Psoas muscle (tissue), 8 donors: Measurements from ENCODE around the gene DDX4. TPM values are rescaled to one million over a fixed set of nuclear protein-coding genes. Genes with fewer than 3 reads are reported as not detected.
"Not testable (repeated sequence)": the region's sequence is repeated elsewhere in the genome, so short reads cannot be mapped to it uniquely, and the experiment has no call there.

Source experiments
- ATAC-seq, 4 donors: fragments of 200-7000 bp; cut with Tn5 transposase; one replicate each; pipeline ENCODE4 v1.9.1; 2020; ENCODE audit warnings: moderate library complexity in 3 of 4, mild to moderate bottlenecking in 2 of 4
- DNase-seq, 2 donors: peaks; one replicate each; pipeline ENCODE4 v3.0.0-alpha.2; 2020
- H3K27ac ChIP-seq: fragments of 200-600 bp; one replicate; pipeline ENCODE4 v1.8.0; 2022
- H3K27me3 ChIP-seq, 3 donors: fragments of 200-600 bp in 1 of 3; one replicate each; pipeline versions ENCODE4 v1.6.1 to v1.8.0; 2013 to 2022; ENCODE audit warnings: low read length in 2 of 3, mild to moderate bottlenecking in 2 of 3, moderate library complexity in 1 of 3; ENCODE audit not compliant: insufficient read depth in 3 of 3
- H3K36me3 ChIP-seq, 2 donors: fragments of 200-600 bp in 1 of 2; one replicate each; pipeline versions ENCODE4 v1.6.1 to v1.8.0; 2013 to 2022; ENCODE audit warnings: low read depth in 1 of 2, mild to moderate bottlenecking in 1 of 2, moderate library complexity in 1 of 2; ENCODE audit not compliant: insufficient read depth in 1 of 2
- H3K4me1 ChIP-seq: fragments of 200-600 bp; one replicate; pipeline ENCODE4 v1.8.0; 2022
- H3K4me3 ChIP-seq: fragments of 200-600 bp; one replicate; pipeline ENCODE4 v1.8.0; 2022; ENCODE audit warnings: mild to moderate bottlenecking
- H3K9me3 ChIP-seq: fragments of 200-600 bp; one replicate; pipeline ENCODE4 v1.8.0; 2022
- CTCF ChIP-seq: fragments of 200-600 bp; IDR thresholded peaks from one replicate; pipeline ENCODE4 v1.8.0; 2022; ENCODE audit warnings: antibody characterized with exemption
- WGBS, 3 donors: extraction: QIAGEN DNeasy Blood & Tissue Kit; methylation state at CpG; one replicate each; pipeline versions ENCODE4 v1.1.6 to v1.1.7; 2013; 5-methylcytosine and 5-hydroxymethylcytosine counted together
- intact Hi-C, 2 donors: fragments of 100-400 bp; cut with DNase I; formaldehyde crosslinking; loops; one replicate each; pipeline versions ENCODE4 v1.11.0 to v1.14.2; 2022
- polyA plus RNA-seq, 3 donors: library from polyadenylated mRNA; stranded (reverse); fragments of 200-250 nt; gene quantifications; one replicate each; pipeline ENCODE4 v1.2.3, GENCODE V29; 2013
- total RNA-seq, 4 donors: library from RNA; stranded (reverse); fragmentation: NEBNext Ultra II Directional in 2 of 4; extraction: Animal tissue kit (Norgen Biotek cat#: 25700) in 2 of 4; gene quantifications; one replicate each; pipeline versions ENCODE4 v1.2.1 to v1.2.4, GENCODE V29; 2021 to 2023
- donor health status: healthy with polysubstance abuse.
- donor health status: DM: no; HTN: no; CAD: no; lungs with moderate emphysema.
- donor health status: Bipolar disorder and iron deficiency.
- donor health status: healthy.
- donor health status: DM: yes; HTN: yes; CAD: no.
- donor health status: DM: no; HTN: no; CAD: no.
- donor health status: DM: no; HTN: no; CAD: no.
- donor health status: DM: yes; HTN: yes; CAD: no.

The DDX4 gene
- total and polyA plus RNA-seq, 7 donors: 0.03 to 0.18 TPM; not detected in 5

- no peaks in the 10 kb centered on the region for H3K27me3 ChIP-seq
- ATAC-seq (no peak), DNase-seq (no peak)
- H3K4me1 ChIP-seq: no peaks in the 10 kb centered on the region
- no peaks in the 10 kb centered on the region for H3K9me3 ChIP-seq
- no peak overlapping the region for H3K27ac ChIP-seq
- WGBS, 3 donors: 34 to 71% (median 58%) methylated on average over 2 of the region's 2 CpGs
- no peak for TF ChIP-seq CTCF
- no peaks in the 10 kb centered on the region for H3K36me3 ChIP-seq
- H3K4me3 ChIP-seq: no peak overlapping the region
- intact Hi-C loops: no loop called here
Observed at GRCh38 chr5:55749387-55749786, 11.5 kb downstream of the DDX4 start.

DNA sequence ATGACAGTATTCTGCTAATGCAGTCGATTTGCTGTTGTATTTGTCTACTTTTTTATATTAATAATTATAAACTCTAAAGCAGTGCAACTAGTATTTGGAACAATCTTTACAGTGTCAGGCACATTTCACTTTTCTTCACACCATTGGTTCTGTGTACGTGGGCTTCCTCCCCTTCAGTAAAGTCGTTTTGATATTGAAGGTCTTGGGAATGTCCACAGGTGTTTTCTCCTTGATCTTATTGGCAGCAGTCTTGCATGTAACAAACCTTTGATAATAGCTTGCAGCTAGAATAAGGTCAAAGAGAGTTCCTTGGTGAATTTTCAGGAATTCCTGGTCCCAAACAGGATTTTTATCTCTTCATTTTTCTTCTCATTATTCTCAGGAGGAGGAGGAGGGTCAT lies 12.2 kb downstream of the DDX4 start:
- 46 to 58% (median 57%) methylated on average over 3 of the region's 3 CpGs for WGBS, 3 donors
- H3K9me3 ChIP-seq: no peaks in the 10 kb centered on the region
- H3K4me1 ChIP-seq: no peaks in the 10 kb centered on the region
- TF ChIP-seq CTCF: no peak
- no peak for ATAC-seq
- no peaks in the 10 kb centered on the region for H3K27me3 ChIP-seq
- intact Hi-C loops: no loop called here
- DNase-seq: no peak
- no peak overlapping the region for H3K27ac ChIP-seq
- no peak overlapping the region for H3K4me3 ChIP-seq
- H3K36me3 ChIP-seq: no peaks in the 10 kb centered on the region

DNA sequence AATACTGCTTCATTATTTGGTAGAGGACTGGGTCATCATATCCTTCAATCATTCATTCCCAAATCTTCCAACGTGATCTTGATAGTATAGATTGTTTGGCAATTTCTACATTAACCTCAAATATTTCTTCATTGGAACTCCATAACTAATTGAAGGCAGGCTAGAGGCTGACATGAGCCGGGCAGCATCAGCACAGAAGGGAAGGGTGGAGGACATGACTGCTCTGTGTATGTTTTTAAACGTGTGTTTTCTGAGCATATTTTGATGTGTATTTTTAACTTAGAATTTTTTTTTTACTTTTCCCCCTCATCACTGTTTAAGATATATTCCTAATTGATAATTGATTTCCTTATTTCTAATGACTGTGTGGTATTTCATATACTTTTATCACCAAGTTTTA lies 12.6 kb downstream of the DDX4 start:
- Histone ChIP-seq H3K4me3 (no peak overlapping the region), H3K36me3 (no peaks in the 10 kb centered on the region), H3K27ac (no peak overlapping the region), H3K27me3 (no peaks in the 10 kb centered on the region), H3K4me1 (no peaks in the 10 kb centered on the region), H3K9me3 (no peaks in the 10 kb centered on the region)
- ATAC-seq: no peak
- 64 to 69% (median 67%) methylated on average over 3 of the region's 3 CpGs for WGBS, 3 donors
- no peak for DNase-seq
- TF ChIP-seq CTCF: no peak
- intact Hi-C loops: no loop called here

DNA sequence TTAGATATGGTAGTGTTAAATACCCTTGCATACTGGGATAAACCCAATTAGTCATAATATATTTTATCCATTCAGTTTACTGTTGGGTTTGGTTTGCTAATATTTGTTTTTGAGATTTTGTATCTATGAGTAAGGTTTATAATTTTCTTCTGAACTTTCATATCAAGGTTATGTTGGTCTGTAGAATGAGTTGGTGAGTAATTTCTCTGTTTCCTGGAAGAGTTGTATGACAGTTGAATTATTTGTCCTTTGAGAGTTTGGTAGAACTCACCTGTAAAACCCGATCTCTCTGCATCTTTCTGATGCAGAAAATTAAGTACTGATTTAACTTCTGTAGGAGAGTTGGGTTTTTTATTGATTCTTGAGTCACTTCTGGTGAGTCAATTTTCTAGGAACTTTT lies 20.4 kb downstream of the DDX4 start:
- WGBS, 3 donors: 84 to 97% (median 86%) methylated on average over 1 of the region's 1 CpG
- Histone ChIP-seq H3K4me1 (no peaks in the 10 kb centered on the region), H3K36me3 (no peaks in the 10 kb centered on the region), H3K4me3 (no peak overlapping the region), H3K9me3 (no peaks in the 10 kb centered on the region), H3K27ac (no peak overlapping the region), H3K27me3 (no peaks in the 10 kb centered on the region)
- ATAC-seq (no peak), DNase-seq (no peak)
- TF ChIP-seq CTCF: no peak
- intact Hi-C loops: no loop called here

GRCh38 chr5:55758714-55759113 lies 20.9 kb downstream of the DDX4 start:
- no peak overlapping the region for H3K4me3 ChIP-seq
- no peaks in the 10 kb centered on the region for H3K9me3 ChIP-seq
- no peaks in the 10 kb centered on the region for H3K36me3 ChIP-seq
- intact Hi-C loops: no loop called here
- H3K27me3 ChIP-seq: no peaks in the 10 kb centered on the region
- no peak for TF ChIP-seq CTCF
- WGBS, 3 donors: 58 to 74% (median 70%) methylated on average over 2 of the region's 2 CpGs
- ATAC-seq (no peak), DNase-seq (no peak)
- H3K27ac ChIP-seq: no peak overlapping the region
- H3K4me1 ChIP-seq: no peaks in the 10 kb centered on the region

- H3K36me3 ChIP-seq, H3K27me3 ChIP-seq, H3K4me1 ChIP-seq, H3K27ac ChIP-seq, H3K9me3 ChIP-seq, DNase-seq, intact Hi-C loops, H3K4me3 ChIP-seq, ATAC-seq: not testable (repeated sequence)
- 90 to 93% (median 91%) methylated on average over 7 of the region's 7 CpGs for whole genome bisulfite sequencing, 3 donors
Observed at GRCh38 chr5:55761721-55762120, 23.9 kb downstream of the DDX4 start.
